GM12872 (cell line): ENCODE data around the gene MEF2C.

Experiments
- TF ChIP-seq, protein P1 (sequence below): IDR thresholded peaks from 3 replicates; pipeline ENCODE4 v1.5.1; 2011; ENCODE audit warnings: low read depth, mild to moderate bottlenecking, low read length, moderate library complexity; ENCODE audit not compliant: insufficient read depth

MEF2C gene

DNA sequence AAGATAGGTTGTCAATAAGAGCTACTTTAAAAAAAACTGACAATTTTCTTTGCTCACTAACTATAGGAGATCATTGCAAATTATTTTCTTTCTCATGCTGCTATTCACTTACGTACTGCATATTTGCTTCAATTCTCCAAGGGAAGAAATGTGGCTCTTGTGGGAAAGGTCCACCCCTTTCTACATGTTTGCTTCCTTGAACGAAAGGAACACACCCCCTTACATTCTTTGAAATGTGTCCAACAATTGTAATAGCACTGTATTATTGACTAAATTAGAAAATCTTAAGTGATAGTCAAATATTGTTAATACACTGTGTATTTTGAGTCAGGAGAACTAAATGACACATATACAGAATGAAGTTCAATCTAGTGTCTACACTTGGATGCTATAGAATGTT, 5.2 kb downstream of the MEF2C start:
- TF ChIP-seq, protein P1, sequence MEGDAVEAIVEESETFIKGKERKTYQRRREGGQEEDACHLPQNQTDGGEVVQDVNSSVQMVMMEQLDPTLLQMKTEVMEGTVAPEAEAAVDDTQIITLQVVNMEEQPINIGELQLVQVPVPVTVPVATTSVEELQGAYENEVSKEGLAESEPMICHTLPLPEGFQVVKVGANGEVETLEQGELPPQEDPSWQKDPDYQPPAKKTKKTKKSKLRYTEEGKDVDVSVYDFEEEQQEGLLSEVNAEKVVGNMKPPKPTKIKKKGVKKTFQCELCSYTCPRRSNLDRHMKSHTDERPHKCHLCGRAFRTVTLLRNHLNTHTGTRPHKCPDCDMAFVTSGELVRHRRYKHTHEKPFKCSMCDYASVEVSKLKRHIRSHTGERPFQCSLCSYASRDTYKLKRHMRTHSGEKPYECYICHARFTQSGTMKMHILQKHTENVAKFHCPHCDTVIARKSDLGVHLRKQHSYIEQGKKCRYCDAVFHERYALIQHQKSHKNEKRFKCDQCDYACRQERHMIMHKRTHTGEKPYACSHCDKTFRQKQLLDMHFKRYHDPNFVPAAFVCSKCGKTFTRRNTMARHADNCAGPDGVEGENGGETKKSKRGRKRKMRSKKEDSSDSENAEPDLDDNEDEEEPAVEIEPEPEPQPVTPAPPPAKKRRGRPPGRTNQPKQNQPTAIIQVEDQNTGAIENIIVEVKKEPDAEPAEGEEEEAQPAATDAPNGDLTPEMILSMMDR = no peak

DNA sequence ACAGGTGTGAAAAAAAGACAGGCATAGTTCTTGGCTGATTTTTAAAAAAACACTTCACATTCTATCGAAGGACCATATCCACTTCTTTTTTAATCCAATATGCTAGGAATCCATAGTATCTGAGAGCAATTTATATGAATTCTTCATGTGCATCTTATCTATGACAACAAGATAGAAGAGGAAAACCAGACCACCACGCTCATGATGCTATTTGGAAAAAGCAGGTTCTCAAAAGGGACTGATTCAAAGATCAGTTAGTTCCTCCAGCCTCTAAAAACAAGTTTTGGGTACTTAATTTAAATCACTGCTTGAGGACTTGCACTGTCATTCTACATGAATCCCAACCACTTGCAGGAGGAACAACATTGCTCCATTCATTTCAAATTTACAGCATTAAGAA, 6.3 kb downstream of the MEF2C start:
- TF ChIP-seq, protein P1 = no peak

GRCh38 chr5:88875341-88876234, 7.4 kb downstream of the MEF2C start:
- TF ChIP-seq, protein P1 = no peak

DNA sequence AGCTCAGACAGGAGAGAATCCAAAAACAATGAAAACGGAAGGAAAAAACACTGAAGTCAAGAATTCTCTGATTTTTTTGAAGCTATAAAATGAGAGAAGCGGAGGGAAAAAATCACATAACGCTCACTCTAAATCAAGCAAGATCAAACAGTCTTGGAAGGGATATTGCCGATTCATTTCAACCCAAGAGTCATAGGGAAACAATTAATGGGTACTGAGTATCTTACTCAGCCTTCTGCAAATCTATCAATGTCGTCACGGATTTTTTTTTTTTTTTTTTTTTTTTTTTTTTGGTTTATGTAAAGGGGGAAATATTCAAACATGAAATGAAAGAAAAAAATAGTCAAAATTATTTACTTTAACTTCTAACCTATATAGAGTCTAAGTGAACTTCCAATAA, 9.5 kb downstream of the MEF2C start:
- TF ChIP-seq, protein P1 = no peak

DNA sequence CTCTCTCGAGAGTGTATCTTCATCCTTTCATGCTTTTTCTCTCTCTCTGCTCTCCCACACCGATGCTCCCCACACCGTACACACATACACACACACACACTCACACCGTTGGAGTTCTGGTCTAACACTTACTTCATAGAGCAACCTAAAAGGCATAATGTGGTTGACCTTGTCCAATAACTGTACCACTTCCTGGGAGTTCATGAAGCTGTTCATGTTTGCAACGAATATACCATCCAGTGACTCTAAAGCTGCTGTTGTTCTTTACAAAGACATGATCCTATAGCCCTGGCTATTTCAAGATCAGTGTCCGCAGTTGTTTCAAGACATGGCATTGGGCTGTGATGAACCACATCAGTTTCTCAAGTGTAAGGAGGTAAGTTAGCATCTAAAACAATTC, 10.0 kb downstream of the MEF2C start:
- TF ChIP-seq, protein P1 = no peak

DNA sequence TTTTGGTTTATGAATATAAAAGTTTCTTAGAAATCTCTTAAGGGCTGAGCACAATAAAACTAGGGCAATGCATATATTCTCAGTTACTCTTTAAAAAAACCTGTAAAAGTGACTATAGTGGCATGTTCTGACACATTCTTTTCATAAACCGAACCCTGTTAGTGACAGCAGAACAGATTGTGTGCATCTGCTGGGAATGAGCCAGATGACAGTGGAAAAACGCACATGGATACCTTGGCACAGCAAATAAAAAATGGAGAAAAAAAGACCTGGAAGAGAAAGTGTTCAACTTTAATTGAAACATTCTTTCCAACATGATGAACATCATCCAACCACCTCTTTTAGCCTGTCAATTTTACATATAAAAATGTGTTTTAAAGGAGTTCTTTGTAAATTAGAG, 12.7 kb downstream of the MEF2C start:
- TF ChIP-seq, protein P1 = no peak

DNA sequence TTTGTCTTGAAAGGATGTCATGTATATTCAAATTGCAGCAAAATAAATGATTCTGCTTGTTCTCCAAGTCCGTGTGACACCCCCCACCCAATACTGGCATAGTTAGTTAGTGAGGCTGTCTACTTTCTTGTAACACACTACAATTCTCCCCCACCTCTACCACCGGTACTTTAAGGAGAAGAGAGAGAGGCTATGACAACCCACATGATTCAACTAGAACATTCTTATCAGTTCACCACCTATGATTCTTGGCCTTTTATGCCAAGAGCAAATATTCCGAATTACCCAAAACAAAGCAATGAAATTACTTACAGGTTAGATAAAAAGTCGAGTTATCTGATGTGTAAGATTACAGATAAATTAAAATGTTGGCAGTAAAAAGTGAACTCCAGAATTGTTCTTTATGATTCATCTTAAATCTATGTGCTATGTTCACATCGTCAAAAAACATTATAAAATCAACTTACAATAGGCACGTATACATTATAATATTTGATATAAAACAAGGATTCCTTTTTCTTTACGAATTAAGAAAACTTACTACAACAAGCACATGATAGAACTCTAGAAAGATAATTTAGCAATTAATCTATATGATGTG, 14.4 kb downstream of the MEF2C start:
- TF ChIP-seq, protein P1 = no peak
